HG03097 (cell line): ENCODE measurements around the gene C3orf20.
"Not testable (repeated sequence)": the region's sequence is repeated elsewhere in the genome, so short reads cannot be mapped to it uniquely, and the experiment has no call there.

Source experiments
- ATAC-seq: cut with Tn5 transposase; IDR thresholded peaks from one replicate; pipeline ENCODE4 v1.9.1; 2021; ENCODE audit not compliant: unreplicated experiment, low FRiP score

C3orf20 gene

GRCh38 chr3:14793858-14794234 is 118.9 kb downstream of the C3orf20 start:
- ATAC-seq: no peak

- no peak for ATAC-seq
These were observed 119.5 kb downstream of the C3orf20 start for GRCh38 chr3:14794435-14794834.

GRCh38 chr3:14795996-14796395 is 121.1 kb downstream of the C3orf20 start:
- no peak for ATAC-seq

GRCh38 chr3:14796403-14797077 is 121.6 kb downstream of the C3orf20 start:
- no peak for ATAC-seq

GRCh38 chr3:14797731-14798130 is 122.8 kb downstream of the C3orf20 start:
- ATAC-seq: no peak

- no peak for ATAC-seq
These were observed 123.3 kb downstream of the C3orf20 start for GRCh38 chr3:14798231-14798630.

GRCh38 chr3:14799146-14799545 is 124.2 kb downstream of the C3orf20 start:
- ATAC-seq: no peak

- no peak for ATAC-seq
These were observed 126.1 kb downstream of the C3orf20 start for GRCh38 chr3:14801031-14801430.

GRCh38 chr3:14801668-14802380 is 126.9 kb downstream of the C3orf20 start:
- no peak for ATAC-seq

GRCh38 chr3:14802381-14802731 is 127.4 kb downstream of the C3orf20 start:
- ATAC-seq: no peak

- no peak for ATAC-seq
These were observed 128.4 kb downstream of the C3orf20 start for GRCh38 chr3:14803101-14803980.

GRCh38 chr3:14803981-14804834 is 129.3 kb downstream of the C3orf20 start:
- ATAC-seq: no peak

GRCh38 chr3:14804835-14805780 is 130.2 kb downstream of the C3orf20 start:
- no peak for ATAC-seq

GRCh38 chr3:14805961-14806537 is 131.1 kb downstream of the C3orf20 start:
- no peak for ATAC-seq

GRCh38 chr3:14806641-14807263 is 131.8 kb downstream of the C3orf20 start:
- ATAC-seq: no peak

GRCh38 chr3:14808025-14808424 is 133.1 kb downstream of the C3orf20 start:
- no peak for ATAC-seq

- ATAC-seq: no peak
These were observed 133.7 kb downstream of the C3orf20 start for GRCh38 chr3:14808502-14809266.

GRCh38 chr3:14809611-14810010 is 134.7 kb downstream of the C3orf20 start:
- ATAC-seq: not testable (repeated sequence)
